HepG2 (cell line): Measurements from ENCODE around the gene CCNL1. TPM values are rescaled to one million over a fixed set of nuclear protein-coding genes. Genes with fewer than 3 reads are reported as not detected.

Experiments used
- AGO2 ChIP-seq: fragments of 200-400 bp; formaldehyde crosslinking; optimal IDR thresholded peaks from 2 replicates; pipeline ENCODE3; 2017; ENCODE audit warnings: mild to moderate bottlenecking, low read depth, low read length, moderate library complexity
- CCDC6 ChIP-seq: sonication (generic); formaldehyde crosslinking; IDR thresholded peaks from 2 replicates; pipeline ENCODE4 v1.8.1; 2022; ENCODE audit warnings: mild to moderate bottlenecking, missing genetic modification reagents, moderate library complexity
- EP300 ChIP-seq, 3 experiments: sonication (generic) in 1 of 3; formaldehyde crosslinking in 1 of 3; IDR thresholded peaks; 2 replicates each; pipeline versions ENCODE4 v1.5.1 to v1.6.1; 2011 to 2020; ENCODE audit warnings: low read depth in 2 of 3, low read length in 2 of 3, borderline replicate concordance in 1 of 3, improper control_type of control experiment in 1 of 3, mild to moderate bottlenecking in 1 of 3, missing genetic modification reagents in 1 of 3, moderate library complexity in 1 of 3
- HMG20B ChIP-seq: conservative IDR thresholded peaks from 2 replicates; pipeline ENCODE4 v1.6.1; 2016; ENCODE audit warnings: missing genetic modification reagents, missing compliant biosample characterization
- IRX3 ChIP-seq: sonication (generic); formaldehyde crosslinking; IDR thresholded peaks from 2 replicates; pipeline ENCODE4 v1.8.1; 2023; ENCODE audit warnings: mild to moderate bottlenecking, low read depth, missing genetic modification reagents, borderline replicate concordance
- LCORL ChIP-seq, 2 experiments: fragments of 450-650 bp in 1 of 2; sonication (generic) in 1 of 2; formaldehyde crosslinking in 1 of 2; IDR thresholded peaks; 2 replicates each; pipeline versions ENCODE4 v1.5.0 to v1.6.1; 2017 to 2020; ENCODE audit warnings: antibody characterized with exemption in 1 of 2, missing genetic modification reagents in 1 of 2
- MAZ ChIP-seq, 2 experiments: sonication (generic) in 1 of 2; formaldehyde crosslinking in 1 of 2; IDR thresholded peaks; 2 replicates each; pipeline versions ENCODE4 v1.5.0 to v1.6.1; 2012 to 2020; ENCODE audit warnings: low read depth in 2 of 2, mild to moderate bottlenecking in 2 of 2, borderline replicate concordance in 1 of 2, improper control_type of control experiment in 1 of 2, low read length in 1 of 2, missing genetic modification reagents in 1 of 2, moderate library complexity in 1 of 2
- MEF2D ChIP-seq: sonication (generic); formaldehyde crosslinking; IDR thresholded peaks from 2 replicates; pipeline ENCODE4 v1.5.1; 2020; ENCODE audit warnings: mild to moderate bottlenecking, missing genetic modification reagents
- REPIN1 ChIP-seq: sonication (generic); formaldehyde crosslinking; IDR thresholded peaks from 2 replicates; pipeline ENCODE4 v1.8.0; 2022; ENCODE audit warnings: missing genetic modification reagents, low read depth, mild to moderate bottlenecking, borderline replicate concordance
- RFXAP ChIP-seq: sonication (generic); formaldehyde crosslinking; IDR thresholded peaks from 2 replicates; pipeline ENCODE4 v1.4.0; 2020; ENCODE audit warnings: missing genetic modification reagents, borderline replicate concordance
- SOX13 ChIP-seq, 3 experiments: fragments of 450-650 bp in 1 of 3; sonication (generic) in 1 of 3; formaldehyde crosslinking in 1 of 3; IDR thresholded peaks in 2 of 3; conservative IDR thresholded peaks in 1 of 3; 2 replicates each; pipeline versions ENCODE4 v1.5.0 to v1.6.1; 2016 to 2020; ENCODE audit warnings: antibody characterized with exemption in 1 of 3, mild to moderate bottlenecking in 1 of 3, missing compliant biosample characterization in 1 of 3, missing genetic modification reagents in 1 of 3, moderate library complexity in 1 of 3
- TOPORS ChIP-seq: sonication (generic); formaldehyde crosslinking; IDR thresholded peaks from 2 replicates; pipeline ENCODE4 v1.8.0; 2023; ENCODE audit warnings: mild to moderate bottlenecking, missing genetic modification reagents
- ZBTB20 ChIP-seq: sonication (generic); formaldehyde crosslinking; IDR thresholded peaks from 2 replicates; pipeline ENCODE4 v1.8.1; 2023; ENCODE audit warnings: missing genetic modification reagents, low read depth, mild to moderate bottlenecking, borderline replicate concordance
- ZNF274 ChIP-seq: sonication (generic); formaldehyde crosslinking; IDR thresholded peaks from 2 replicates; pipeline ENCODE4 v1.5.1; 2020; ENCODE audit warnings: mild to moderate bottlenecking, missing genetic modification reagents
- ZNF530 ChIP-seq: sonication (generic); formaldehyde crosslinking; IDR thresholded peaks from 2 replicates; pipeline ENCODE4 v1.5.0; 2020; ENCODE audit warnings: low read depth, mild to moderate bottlenecking, missing genetic modification reagents
- ZNF557 ChIP-seq: sonication (generic); formaldehyde crosslinking; IDR thresholded peaks from 2 replicates; pipeline ENCODE4 v1.4.0; 2020; ENCODE audit warnings: missing genetic modification reagents
- ZNF678 ChIP-seq: sonication (generic); formaldehyde crosslinking; IDR thresholded peaks from 2 replicates; pipeline ENCODE4 v1.4.0; 2020; ENCODE audit warnings: mild to moderate bottlenecking, missing genetic modification reagents
- ZNF761 ChIP-seq: sonication (generic); formaldehyde crosslinking; conservative IDR thresholded peaks from 2 replicates; pipeline ENCODE4 v1.4.0; 2020; ENCODE audit warnings: mild to moderate bottlenecking, missing genetic modification reagents
- ZSCAN29 ChIP-seq: sonication (generic); formaldehyde crosslinking; conservative IDR thresholded peaks from 2 replicates; pipeline ENCODE4 v1.4.0; 2020; ENCODE audit warnings: mild to moderate bottlenecking, missing genetic modification reagents
- polyA plus RNA-seq, 8 experiments: library from polyadenylated mRNA; depleted of rRNA in 3 of 8; stranded (reverse) in 7 of 8; unstranded in 1 of 8; fragments of >200 nt; fragmentation: Illumina TruSeq in 4 of 8; extraction: Trizol in 4 of 8; gene quantifications; 2 replicates each; pipeline versions ENCODE4 v1.2.1 to v1.2.3, GENCODE V29; 2011 to 2016; ENCODE audit warnings: low read depth in 4 of 8, missing spikeins in 1 of 8, mixed read lengths in 1 of 8; ENCODE audit not compliant: insufficient read depth in 1 of 8
- total RNA-seq, 5 experiments: library from RNA; depleted of rRNA; stranded (reverse); fragments of >200 nt; fragmentation: Illumina TruSeq; extraction: Trizol; gene quantifications; 2 replicates each; pipeline ENCODE4 v1.2.3, GENCODE V29; 2016; ENCODE audit warnings: low read depth in 1 of 5
- TF ChIP-seq, protein P1 (sequence below): sonication (generic); formaldehyde crosslinking; IDR thresholded peaks from 2 replicates; pipeline ENCODE4 v1.4.0; 2020; ENCODE audit warnings: mild to moderate bottlenecking, missing genetic modification reagents
- TF ChIP-seq, protein P2 (sequence below): sonication (generic); formaldehyde crosslinking; IDR thresholded peaks from 2 replicates; pipeline ENCODE4 v1.4.0; 2020; ENCODE audit warnings: mild to moderate bottlenecking, missing genetic modification reagents
- TF ChIP-seq, protein P3 (sequence below): sonication (generic); formaldehyde crosslinking; IDR thresholded peaks from 2 replicates; pipeline ENCODE4 v1.4.0; 2020; ENCODE audit warnings: mild to moderate bottlenecking, missing genetic modification reagents

CCNL1 gene
- total and polyA plus RNA-seq, 2 of the 13 experiments (the other 11 are each of a cell fraction or from before 2014, with no cell fraction given) = 151 to 303 TPM

DNA sequence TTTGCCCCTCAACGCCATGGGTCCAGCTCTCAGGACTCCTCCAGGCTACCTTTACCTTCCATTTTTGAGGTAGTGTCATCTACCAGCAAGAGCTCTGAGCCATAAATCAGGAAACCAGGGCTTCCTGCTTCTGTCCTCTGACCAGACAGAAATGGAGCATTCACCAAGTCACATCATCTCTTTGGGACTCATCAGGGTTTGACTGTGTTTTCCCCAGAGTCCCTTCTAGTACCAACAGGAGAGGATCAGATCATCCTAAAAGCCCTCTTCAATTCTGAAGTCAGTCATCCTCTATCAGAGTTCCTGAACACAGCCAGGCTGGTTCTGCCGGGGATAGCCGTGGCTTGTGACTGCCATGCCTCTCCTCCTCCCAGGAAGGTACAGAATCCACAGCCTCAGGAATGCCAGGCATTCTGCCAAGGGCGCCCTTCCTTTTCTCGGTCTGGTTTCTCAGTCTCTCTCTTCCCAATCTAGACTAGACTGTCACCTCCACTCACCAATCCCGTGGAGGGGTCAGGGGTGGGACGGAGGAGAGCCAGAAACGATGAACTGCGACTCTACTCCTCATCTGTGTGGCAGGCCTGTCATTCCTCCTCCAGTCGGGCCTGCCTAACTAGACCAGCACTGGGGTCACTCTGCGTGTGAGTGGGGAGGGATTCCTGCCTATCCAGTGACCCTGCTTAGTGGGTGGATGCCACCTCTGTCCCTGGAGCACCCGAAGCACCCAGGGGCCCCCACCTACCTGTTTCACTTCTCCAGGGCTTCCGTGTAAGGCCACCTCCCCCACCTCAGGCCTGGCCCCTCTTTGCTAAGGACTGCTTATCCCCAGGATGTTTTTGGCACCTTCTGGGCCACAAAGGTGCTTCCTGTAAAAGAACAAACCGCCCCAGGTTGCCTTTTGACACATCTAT, 30.9 kb downstream of the CCNL1 start (continued):
- 0 out of 2 replicates have a peak, but pooled peaks have one; percentile 35 for TF ChIP-seq ZNF274 (CRISPR knock-in tag)
- TF ChIP-seq ZNF530 (CRISPR knock-in tag) = no peak
- no peak for TF ChIP-seq LCORL (IDR thresholded peaks at IDR 0.05)
- peak; percentile 46 for TF ChIP-seq LCORL (CRISPR knock-in tag; IDR thresholded peaks at IDR 0.05)
- TF ChIP-seq, protein P1, sequence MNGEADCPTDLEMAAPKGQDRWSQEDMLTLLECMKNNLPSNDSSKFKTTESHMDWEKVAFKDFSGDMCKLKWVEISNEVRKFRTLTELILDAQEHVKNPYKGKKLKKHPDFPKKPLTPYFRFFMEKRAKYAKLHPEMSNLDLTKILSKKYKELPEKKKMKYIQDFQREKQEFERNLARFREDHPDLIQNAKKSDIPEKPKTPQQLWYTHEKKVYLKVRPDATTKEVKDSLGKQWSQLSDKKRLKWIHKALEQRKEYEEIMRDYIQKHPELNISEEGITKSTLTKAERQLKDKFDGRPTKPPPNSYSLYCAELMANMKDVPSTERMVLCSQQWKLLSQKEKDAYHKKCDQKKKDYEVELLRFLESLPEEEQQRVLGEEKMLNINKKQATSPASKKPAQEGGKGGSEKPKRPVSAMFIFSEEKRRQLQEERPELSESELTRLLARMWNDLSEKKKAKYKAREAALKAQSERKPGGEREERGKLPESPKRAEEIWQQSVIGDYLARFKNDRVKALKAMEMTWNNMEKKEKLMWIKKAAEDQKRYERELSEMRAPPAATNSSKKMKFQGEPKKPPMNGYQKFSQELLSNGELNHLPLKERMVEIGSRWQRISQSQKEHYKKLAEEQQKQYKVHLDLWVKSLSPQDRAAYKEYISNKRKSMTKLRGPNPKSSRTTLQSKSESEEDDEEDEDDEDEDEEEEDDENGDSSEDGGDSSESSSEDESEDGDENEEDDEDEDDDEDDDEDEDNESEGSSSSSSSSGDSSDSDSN (CRISPR knock-in tag) = 0 out of 2 replicates have a peak, but pooled peaks have one; percentile 38
- TF ChIP-seq MEF2D (CRISPR knock-in tag) = no peak
- no peak for TF ChIP-seq MAZ (IDR thresholded peaks at IDR 0.05; ENCODE audit: borderline replicate concordance, low read depth, low read length)
- peak; percentile 45; the same call in 1 of the 2 replicates for TF ChIP-seq MAZ (CRISPR knock-in tag; IDR thresholded peaks at IDR 0.05; ENCODE audit: low read depth)
- TF ChIP-seq REPIN1 = peak; percentile 54; the same call in 1 of the 2 replicates
- TF ChIP-seq EP300 (IDR thresholded peaks at IDR 0.05; ENCODE audit: low read depth in 2 of 2, low read length in 2 of 2) = peak in 1 of 2 experiments; percentile 10; a peak in 1 of 4 replicates
- TF ChIP-seq EP300 (CRISPR knock-in tag; IDR thresholded peaks at IDR 0.05; ENCODE audit: borderline replicate concordance) = no peak
- TF ChIP-seq RFXAP (CRISPR knock-in tag) = no peak
- TF ChIP-seq ZSCAN29 (CRISPR knock-in tag) = 0 out of 2 replicates have a peak, but pooled peaks have one; percentile 56
- no peak for TF ChIP-seq ZNF557 (CRISPR knock-in tag)
- TF ChIP-seq TOPORS (CRISPR knock-in tag) = peak; percentile 58; the same call in 1 of the 2 replicates
- no peak for TF ChIP-seq ZNF761 (CRISPR knock-in tag)
- TF ChIP-seq, protein P2, sequence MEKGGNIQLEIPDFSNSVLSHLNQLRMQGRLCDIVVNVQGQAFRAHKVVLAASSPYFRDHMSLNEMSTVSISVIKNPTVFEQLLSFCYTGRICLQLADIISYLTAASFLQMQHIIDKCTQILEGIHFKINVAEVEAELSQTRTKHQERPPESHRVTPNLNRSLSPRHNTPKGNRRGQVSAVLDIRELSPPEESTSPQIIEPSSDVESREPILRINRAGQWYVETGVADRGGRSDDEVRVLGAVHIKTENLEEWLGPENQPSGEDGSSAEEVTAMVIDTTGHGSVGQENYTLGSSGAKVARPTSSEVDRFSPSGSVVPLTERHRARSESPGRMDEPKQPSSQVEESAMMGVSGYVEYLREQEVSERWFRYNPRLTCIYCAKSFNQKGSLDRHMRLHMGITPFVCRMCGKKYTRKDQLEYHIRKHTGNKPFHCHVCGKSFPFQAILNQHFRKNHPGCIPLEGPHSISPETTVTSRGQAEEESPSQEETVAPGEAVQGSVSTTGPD (CRISPR knock-in tag) = peak; percentile 37; the same call in 1 of the 2 replicates
- TF ChIP-seq ZBTB20 (CRISPR knock-in tag) = no peak
- no peak for TF ChIP-seq SOX13 (IDR thresholded peaks at IDR 0.05)
- TF ChIP-seq SOX13 (CRISPR knock-in tag; conservative IDR thresholded peaks at IDR 0.05 in 1 of 2, IDR thresholded peaks at IDR 0.05 in 1 of 2) = peak in 1 of 2 experiments; percentile 24; a peak in 1 of 4 replicates
- no peak for TF ChIP-seq IRX3 (CRISPR knock-in tag)
- TF ChIP-seq CCDC6 (CRISPR knock-in tag) = no peak
- TF ChIP-seq, protein P3, sequence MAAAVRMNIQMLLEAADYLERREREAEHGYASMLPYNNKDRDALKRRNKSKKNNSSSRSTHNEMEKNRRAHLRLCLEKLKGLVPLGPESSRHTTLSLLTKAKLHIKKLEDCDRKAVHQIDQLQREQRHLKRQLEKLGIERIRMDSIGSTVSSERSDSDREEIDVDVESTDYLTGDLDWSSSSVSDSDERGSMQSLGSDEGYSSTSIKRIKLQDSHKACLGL (CRISPR knock-in tag) = 0 out of 2 replicates have a peak, but pooled peaks have one; percentile 16
- peak; percentile 55 for TF ChIP-seq AGO2
- 0 out of 2 replicates have a peak, but pooled peaks have one; percentile 36 for TF ChIP-seq ZNF678 (CRISPR knock-in tag)
- TF ChIP-seq HMG20B (CRISPR knock-in tag) = no peak
